Right atrium auricular region (tissue), 2 donors: ENCODE measurements around the gene NLRC3. TPM values are rescaled to one million over a fixed set of nuclear protein-coding genes. Genes with fewer than 3 reads are reported as not detected.
A peak's percentile ranks its signal among the peaks of the same experiment; 100 is the strongest.

Source experiments
- DNase-seq: peaks from one replicate; pipeline ENCODE4 v3.0.0-alpha.2; 2019; ENCODE audit warnings: low spot score
- H3K27ac ChIP-seq, 2 donors: fragments of 200-600 bp; sonication (generic); 1 replicate in 1 of 2; 2 replicates in 1 of 2; pipeline ENCODE4 v1.5.1; 2016 to 2019
- H3K27me3 ChIP-seq, 2 donors: fragments of 200-600 bp; sonication (generic); one replicate each; pipeline versions ENCODE4 v1.5.1 to v1.6.0; 2017 to 2019
- H3K36me3 ChIP-seq: fragments of 200-600 bp; sonication (generic); one replicate; pipeline ENCODE4 v1.5.1; 2016
- H3K4me1 ChIP-seq, 2 donors: fragments of 200-600 bp; sonication (generic); one replicate each; pipeline versions ENCODE4 v1.5.1 to v1.6.0; 2017 to 2019
- H3K4me3 ChIP-seq, 2 donors: fragments of 200-600 bp; sonication (generic); 1 replicate in 1 of 2; 2 replicates in 1 of 2; pipeline ENCODE4 v1.5.1; 2017 to 2019; ENCODE audit warnings: mild to moderate bottlenecking in 1 of 2, moderate library complexity in 1 of 2
- H3K9me3 ChIP-seq, 2 donors: fragments of 200-600 bp; sonication (generic); one replicate each; pipeline ENCODE4 v1.5.1; 2019
- total RNA-seq, 2 donors: library from RNA; depleted of rRNA; stranded (reverse); fragments of >200 nt; gene quantifications; one replicate each; pipeline ENCODE4 v1.1.0, GENCODE V29; 2016
- TF ChIP-seq, protein P1 (sequence below), 2 donors: fragments of 200-600 bp; sonication (generic); IDR thresholded peaks; one replicate each; pipeline ENCODE4 v1.5.1; 2019; ENCODE audit warnings: antibody characterized with exemption in 2 of 2

The NLRC3 gene
- total RNA-seq, 2 donors from 2014 or later = 0.85 to 1.1 TPM

DNA sequence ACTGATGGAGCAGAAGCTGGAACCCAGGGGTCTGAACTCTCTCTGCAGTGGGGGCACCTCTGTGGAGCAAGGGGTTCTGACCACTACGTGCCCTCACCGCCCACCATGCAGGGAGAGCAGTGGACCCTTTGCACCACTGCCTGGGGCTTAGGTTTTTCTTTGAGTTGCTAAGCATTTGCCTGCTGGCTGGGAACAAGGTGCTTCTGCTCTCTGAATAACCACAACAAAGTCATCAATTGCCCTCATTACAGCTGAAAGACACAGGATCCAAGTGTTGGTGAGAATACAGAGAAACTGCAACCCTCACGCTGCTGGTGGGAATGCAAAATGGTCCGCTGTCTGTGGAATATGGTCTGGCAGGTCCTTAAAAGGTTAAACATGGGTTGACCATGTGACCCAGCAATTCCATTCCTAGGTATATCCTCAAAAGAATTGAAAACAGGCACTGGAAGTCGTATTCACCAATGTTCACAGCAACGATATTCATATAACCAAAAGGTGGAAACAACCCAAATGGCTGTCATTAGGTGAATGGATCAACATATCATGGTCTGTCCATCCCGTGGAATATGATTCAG lies 22.8 kb downstream of the NLRC3 start:
- Histone ChIP-seq H3K9me3 (no peaks in the 10 kb centered on the region), H3K36me3 (no peaks in the 10 kb centered on the region), H3K4me1 (no peaks in the 10 kb centered on the region), H3K27ac (no peak overlapping the region), H3K4me3 (no peak overlapping the region), H3K27me3 (no peaks in the 10 kb centered on the region)
- TF ChIP-seq, protein P1, sequence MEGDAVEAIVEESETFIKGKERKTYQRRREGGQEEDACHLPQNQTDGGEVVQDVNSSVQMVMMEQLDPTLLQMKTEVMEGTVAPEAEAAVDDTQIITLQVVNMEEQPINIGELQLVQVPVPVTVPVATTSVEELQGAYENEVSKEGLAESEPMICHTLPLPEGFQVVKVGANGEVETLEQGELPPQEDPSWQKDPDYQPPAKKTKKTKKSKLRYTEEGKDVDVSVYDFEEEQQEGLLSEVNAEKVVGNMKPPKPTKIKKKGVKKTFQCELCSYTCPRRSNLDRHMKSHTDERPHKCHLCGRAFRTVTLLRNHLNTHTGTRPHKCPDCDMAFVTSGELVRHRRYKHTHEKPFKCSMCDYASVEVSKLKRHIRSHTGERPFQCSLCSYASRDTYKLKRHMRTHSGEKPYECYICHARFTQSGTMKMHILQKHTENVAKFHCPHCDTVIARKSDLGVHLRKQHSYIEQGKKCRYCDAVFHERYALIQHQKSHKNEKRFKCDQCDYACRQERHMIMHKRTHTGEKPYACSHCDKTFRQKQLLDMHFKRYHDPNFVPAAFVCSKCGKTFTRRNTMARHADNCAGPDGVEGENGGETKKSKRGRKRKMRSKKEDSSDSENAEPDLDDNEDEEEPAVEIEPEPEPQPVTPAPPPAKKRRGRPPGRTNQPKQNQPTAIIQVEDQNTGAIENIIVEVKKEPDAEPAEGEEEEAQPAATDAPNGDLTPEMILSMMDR (IDR thresholded peaks at IDR 0.05) = no peak
- no peak for DNase-seq

DNA sequence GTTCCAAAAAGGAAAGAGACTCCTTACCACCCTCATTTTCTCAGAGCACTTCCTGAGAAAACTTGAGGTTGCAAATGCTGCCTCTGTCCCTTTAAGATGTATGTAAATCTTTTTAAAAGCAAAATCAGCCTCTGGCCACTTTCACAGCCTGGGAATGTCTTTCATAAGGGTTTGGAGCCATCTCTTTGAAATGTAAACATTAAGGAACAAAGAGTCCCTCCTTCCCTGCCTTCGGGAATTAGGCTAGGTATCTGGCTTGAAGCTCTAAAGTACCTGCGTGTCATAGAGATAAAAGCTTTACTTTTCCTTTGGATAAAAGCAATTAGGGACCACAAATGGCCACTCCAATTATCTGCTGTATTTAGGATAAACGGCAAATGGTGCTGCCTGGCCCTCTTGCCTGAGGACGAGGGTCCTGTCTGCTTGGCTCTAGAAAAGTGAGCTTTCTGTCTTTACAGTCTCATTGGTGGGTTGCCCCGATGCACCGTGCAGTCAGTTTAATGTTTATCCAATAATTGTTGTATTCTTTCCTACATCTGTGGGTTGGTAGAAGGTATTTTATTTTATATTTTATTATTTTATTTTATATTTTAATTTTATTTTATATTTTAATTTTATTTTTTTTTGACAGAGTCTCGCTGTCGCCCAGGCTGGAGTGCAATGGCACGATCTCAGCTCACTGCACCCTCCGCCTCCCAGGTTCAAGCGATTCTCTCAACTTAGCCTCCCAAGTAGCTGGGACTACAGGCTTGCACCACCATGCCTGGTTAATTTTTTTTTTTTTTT lies 23.9 kb downstream of the NLRC3 start:
- no peak for DNase-seq
- peaks cover 0 to 4% of the 10 kb centered on the region in 2 donors for H3K4me1 ChIP-seq
- H3K36me3 ChIP-seq = no peaks in the 10 kb centered on the region
- H3K4me3 ChIP-seq = no peak overlapping the region
- no peaks in the 10 kb centered on the region for H3K9me3 ChIP-seq
- no peak overlapping the region for H3K27ac ChIP-seq
- TF ChIP-seq, protein P1 (IDR thresholded peaks at IDR 0.05) = no peak
- H3K27me3 ChIP-seq = no peaks in the 10 kb centered on the region

DNA sequence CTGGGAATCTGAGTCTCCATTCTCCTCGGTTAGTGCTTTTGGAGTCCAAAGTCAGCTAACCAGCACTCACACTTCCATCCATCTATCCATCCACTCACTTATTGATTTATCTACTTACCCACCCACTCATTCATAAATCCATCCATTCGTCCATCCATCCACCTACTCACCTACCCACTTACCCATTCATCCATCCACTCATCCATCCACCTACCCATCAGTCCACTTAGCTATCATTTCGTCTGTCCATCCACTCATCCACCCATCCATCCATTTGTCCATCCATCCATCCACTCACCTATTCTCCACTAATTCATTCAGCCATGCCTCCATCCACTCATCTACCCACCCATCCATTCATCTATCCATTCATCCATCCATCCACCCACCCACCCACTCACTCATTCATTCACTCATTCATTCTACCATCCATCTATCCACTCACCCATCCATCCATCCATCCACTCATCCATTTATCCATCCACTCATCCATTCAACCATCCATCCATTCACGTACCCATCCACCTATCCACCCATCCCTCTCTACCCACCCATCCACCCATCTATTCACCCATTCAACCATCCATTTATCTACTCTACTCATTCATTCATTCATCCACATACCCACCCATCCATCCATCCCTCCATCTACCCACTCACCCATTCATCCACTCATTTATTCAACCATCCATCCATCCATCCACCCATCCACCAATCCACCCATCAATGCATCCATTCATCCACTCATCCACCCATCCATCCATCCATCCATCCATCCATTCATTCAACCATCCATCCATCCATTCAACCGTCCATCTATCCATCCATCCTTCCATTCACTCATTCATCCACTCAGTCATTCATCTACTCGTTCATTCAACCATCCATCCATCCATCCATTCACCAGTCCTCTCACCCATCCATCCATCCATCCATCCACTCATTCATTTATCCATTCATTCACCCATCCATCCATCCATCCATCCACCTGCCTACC lies 26.1 kb downstream of the NLRC3 start:
- Histone ChIP-seq H3K36me3 (no peaks in the 10 kb centered on the region), H3K27ac (no peak overlapping the region), H3K27me3 (no peaks in the 10 kb centered on the region), H3K4me3 (no peak overlapping the region), H3K4me1 (peaks cover 0 to 16% of the 10 kb centered on the region in 2 donors), H3K9me3 (no peaks in the 10 kb centered on the region)
- DNase-seq = no peak
- TF ChIP-seq, protein P1 (IDR thresholded peaks at IDR 0.05) = no peak

DNA sequence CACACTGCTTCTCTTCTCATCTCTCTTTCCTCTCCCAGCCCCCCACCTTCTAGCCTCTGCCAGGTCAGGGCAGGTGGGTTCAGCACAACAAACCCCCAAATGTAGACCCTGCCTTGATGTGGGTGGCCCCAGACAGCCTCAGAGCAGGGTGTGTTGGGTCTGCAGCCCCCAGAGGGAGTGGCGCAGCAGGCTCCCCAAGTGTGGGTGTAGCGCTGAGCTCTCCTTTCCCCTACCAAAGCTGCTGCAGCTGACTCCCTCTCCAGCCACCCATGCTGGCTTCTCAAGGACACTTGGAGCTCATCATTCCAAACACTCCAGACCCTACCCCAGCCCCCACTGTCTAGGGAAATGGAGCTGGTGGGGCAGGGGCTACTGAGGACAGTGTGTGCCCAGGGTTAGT lies 27.3 kb downstream of the NLRC3 start:
- Histone ChIP-seq H3K27ac (no peak overlapping the region), H3K4me3 (no peak overlapping the region), H3K4me1 (peaks cover 0 to 16% of the 10 kb centered on the region in 2 donors), H3K27me3 (no peaks in the 10 kb centered on the region), H3K9me3 (no peaks in the 10 kb centered on the region), H3K36me3 (no peaks in the 10 kb centered on the region)
- no peak for DNase-seq
- TF ChIP-seq, protein P1 (IDR thresholded peaks at IDR 0.05) = no peak

DNA sequence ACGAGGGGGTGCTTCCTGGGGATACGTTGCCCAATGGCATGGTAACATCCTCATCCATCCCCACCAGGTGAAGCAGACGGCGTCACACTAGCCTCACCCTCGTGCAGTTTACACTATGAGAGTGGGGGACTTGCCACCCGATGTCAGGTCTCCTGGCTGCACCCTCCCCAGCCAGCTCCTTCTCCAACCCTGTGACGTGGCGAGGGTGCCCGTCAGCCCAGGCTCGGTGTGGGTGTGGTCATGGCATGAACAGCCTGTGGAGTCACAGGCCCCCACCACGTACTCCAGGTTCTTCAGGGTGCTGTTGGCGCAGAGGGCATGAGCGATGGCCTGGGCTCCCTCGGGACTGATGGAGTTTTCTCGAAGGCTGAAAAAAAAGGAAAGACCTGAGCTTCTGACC lies 28.3 kb downstream of the NLRC3 start:
- no peak overlapping the region for H3K4me3 ChIP-seq
- DNase-seq = no peak
- TF ChIP-seq, protein P1 (IDR thresholded peaks at IDR 0.05) = no peak

More for the DNA sequence above, 28.3 kb downstream of the NLRC3 start:
- no peaks in the 10 kb centered on the region for H3K36me3 ChIP-seq
- no peaks in the 10 kb centered on the region for H3K27me3 ChIP-seq
- H3K9me3 ChIP-seq = no peaks in the 10 kb centered on the region
- H3K27ac ChIP-seq = peak overlapping the region in 1 of 2 donors; percentile 41
- peaks cover 0 to 16% of the 10 kb centered on the region in 2 donors for H3K4me1 ChIP-seq
